HG02571 (cell line): ENCODE measurements around the gene SPNS2.
"Not testable (repeated sequence)": the region's sequence is repeated elsewhere in the genome, so short reads cannot be mapped to it uniquely, and the experiment has no call there.

Source experiments
- ATAC-seq: cut with Tn5 transposase; IDR thresholded peaks from one replicate; pipeline ENCODE4 v1.9.1; 2021; ENCODE audit warnings: mild to moderate bottlenecking, moderate library complexity; ENCODE audit not compliant: unreplicated experiment

Gene SPNS2

DNA sequence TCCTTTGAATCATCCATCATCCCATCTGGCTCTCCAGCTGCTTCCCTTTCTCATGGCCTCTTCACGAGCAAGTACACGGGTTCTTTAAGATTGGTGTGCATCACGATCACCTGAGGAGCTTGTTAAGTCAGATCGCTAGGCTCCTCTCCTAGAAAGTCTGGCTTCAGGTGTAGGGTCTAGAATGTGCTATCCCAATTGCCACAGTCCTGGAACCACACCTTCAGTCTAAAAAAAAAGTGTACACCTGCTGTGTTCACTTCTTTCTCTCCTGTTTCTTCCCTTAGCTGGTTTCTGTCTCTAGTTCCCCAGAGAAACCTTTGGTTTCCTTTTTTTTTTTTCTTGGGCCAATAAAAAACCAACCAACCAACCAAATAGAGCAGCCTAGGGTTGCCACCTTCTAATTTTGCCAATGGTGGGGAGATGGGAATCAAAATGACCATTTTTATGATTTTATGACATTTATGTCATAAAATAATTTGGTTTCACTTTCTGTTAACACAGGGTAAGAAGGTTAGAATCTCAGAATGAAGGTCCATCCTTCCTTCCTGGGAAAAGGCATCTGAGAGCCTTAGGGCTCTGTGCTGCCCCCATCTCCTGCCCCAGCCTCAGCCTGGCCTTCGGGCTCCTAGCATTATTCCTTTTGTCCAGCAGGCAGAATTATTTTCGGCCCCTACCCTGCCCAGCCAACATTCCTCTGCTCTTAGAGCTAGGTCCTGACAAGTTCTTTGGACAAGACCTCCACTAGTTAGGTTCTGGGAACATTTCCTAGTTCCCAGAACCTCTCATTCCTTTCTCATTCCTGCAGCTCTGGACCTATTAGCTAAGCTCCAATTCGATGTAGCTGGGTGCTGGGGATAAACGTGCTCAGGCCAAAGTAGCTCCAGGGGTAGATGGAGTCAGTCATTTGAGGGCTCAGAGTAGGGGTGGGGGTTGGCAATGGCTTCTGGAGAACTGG lies 63.6 kb downstream of the SPNS2 start:
- ATAC-seq: no peak

DNA sequence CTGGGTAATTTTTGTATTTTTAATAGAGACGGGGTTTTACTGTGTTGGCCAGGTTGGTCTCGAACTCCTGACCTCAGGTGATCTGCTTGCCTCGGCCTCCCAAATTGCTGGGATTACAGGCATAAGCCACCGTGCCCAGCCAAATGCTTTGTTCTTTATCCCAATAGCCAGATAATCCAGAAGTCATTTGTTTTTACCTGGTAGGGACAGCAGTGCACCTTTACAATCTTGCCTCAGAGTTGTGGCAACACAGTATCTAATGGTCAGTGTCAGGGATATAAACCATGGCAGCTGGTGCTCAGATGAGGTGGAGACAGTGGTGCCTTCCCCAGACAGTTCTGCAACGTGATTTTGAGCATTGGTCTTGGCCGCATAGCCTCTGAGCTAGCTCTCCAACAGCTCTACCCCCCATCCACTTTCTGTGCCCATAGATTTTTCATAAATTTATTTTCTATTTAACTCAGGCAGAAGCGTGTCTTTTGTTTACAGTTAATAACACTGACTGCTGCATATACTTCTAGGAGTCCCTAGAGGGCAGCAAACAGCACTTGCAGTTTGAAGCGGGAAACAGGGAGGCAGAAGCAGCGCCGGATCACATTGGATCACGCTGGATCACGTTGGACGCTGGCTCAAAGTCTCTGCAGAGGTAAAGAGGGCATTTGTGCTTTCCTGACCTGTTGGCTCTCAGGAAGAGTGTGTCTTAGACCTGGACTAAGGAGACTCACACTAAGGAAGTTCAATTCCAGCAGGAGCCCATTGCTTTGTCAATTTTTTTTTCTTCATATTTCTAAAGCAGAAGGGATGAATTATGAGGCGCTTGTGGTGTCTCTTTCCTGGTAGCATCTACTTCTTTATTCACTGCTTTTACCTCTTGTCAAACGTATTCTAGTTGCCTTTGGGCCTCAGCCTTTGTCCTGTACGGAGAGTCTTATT lies 66.8 kb downstream of the SPNS2 start:
- ATAC-seq: no peak

DNA sequence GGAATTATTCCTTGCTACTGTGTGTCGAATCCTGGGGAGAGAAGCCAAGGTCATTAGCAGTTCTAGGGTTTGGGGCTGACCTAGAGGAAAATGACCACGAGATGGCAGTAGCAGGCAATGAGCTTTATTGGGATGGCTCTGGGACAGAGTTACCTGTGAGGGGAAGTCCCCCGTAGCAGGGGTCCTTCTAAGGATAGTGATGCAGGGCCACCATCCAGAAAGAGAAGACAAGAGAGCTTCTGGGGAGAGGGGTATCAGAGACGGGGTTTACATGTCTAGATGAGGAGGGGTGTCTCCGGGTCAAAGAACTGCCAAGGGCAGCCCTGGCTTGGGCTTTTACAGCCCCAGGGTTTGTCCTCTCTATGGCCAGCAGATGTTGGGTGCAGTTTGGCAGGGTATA lies 68.1 kb downstream of the SPNS2 start:
- ATAC-seq: no peak

DNA sequence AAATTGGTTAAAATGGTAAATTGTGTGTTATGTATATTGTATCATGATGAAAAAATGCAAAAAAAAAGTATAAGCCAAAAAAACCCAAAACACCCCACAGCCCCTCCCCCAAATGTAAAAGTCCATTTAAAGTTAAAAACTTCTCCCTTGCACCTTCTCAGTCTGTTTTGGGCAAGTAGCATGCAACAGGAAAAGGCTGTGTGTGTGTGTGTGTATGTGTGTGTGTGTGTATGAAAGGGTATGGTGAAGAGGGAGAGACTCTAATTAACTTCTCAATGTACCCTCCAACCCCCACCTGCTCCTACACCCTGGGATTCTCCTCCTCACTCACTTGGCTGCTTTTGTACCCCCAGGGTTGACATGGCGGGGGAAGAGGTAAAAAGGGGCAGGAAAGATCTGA lies 70.9 kb downstream of the SPNS2 start:
- no peak for ATAC-seq

DNA sequence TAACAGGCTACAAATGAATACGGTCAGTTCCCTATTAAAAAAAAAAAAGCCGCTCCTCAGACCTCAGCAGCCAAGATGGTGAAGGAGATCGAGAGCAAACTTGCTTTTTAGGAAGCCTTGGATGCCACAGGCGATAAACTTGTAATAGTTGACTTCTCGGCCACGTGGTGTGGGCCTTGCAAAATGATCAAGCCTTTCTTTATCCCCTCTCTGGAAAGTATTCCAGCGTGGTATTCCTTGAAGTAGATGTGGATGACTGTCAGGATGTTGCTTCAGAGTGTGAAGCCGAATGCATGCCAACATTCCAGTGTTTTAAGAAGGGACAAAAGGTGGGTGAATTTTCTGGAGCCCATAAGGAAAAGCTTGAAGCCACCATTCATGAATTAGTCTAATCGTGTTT lies 73.5 kb downstream of the SPNS2 start:
- ATAC-seq: no peak

DNA sequence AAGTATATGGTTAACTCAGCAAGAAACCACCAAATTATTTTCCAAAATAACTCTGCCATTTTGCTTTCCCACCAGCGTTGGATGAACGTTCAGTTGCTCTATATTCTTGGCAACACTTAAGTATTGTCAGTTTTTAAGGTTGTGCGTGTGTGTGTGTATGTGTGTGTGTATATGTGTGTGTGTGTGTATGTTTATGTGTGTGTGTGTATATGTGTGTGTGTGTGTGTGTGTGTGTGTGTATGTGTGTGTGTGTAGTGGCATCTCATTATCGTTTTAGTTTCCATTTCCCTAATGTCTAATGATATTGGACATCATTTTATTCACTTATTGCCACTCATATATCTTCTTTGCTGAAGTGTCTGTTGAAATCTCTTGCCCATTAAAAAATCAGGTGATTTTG lies 74.4 kb downstream of the SPNS2 start:
- no peak for ATAC-seq

DNA sequence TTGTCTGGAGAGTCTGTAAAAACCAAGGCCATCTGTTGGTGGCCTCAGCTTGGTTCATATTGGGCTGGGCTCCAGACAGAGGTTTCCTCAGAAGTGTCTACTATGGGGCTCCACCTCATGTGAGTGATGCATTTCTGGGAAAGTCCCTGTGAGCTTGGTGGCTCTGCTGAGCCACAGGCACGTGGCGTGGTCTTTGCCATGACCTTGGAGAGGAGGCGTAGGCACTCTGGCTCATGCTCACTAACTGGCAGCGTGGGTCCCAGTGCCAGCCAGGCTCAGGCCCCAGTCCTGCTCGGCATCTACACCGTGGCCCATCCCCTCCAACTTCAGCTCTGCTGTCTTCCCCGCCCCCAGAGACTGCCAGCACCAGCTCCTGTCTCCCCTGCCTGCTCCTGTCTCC lies 75.0 kb downstream of the SPNS2 start:
- no peak for ATAC-seq

DNA sequence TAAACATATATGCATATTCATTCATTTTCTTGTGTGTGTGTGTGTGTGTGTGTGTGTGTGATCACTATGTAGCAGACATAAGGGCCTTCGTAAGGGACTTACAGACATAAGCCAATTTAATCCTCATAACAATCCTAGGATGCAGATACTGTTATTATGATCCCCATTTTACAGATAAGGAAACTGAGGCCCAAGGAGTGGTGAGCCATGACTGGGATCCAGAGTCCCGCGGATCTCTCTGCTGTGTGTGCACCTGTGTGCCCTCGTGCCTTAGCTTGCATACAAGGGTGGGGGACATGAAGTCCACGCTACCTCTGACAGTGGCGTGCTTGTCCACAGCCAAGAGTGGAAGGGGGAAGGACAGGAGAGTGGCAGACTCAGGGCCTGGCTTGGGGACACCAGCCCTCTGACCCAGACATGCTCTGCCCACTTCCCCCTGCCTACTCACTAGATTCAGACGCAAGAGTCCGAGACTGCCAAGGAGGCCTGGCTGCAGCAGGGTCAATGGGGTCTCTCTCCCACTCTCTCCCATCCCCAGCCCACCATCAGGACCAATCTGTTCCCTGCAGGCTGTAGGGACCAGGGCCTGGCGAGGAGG lies 75.9 kb downstream of the SPNS2 start:
- ATAC-seq: no peak

DNA sequence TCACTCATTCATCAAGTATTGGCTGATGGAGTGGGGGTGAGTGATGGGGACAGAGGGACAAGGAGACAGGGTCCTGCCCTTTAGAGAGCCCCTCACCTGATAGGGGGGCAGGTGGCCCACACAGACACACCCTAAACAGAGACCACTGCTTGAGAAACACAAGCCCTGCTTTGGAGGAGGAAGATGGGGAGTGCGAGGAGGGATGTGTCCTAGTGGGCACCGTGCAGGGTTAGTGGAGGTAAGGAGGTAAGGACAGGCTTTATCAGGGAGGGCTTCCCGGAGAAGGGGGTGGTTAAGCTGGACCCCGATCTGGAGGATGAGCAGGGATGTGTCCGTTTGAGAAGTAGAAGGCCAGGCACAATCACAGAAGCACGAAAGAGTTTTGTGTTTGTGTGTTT lies 77.5 kb downstream of the SPNS2 start:
- ATAC-seq: no peak

DNA sequence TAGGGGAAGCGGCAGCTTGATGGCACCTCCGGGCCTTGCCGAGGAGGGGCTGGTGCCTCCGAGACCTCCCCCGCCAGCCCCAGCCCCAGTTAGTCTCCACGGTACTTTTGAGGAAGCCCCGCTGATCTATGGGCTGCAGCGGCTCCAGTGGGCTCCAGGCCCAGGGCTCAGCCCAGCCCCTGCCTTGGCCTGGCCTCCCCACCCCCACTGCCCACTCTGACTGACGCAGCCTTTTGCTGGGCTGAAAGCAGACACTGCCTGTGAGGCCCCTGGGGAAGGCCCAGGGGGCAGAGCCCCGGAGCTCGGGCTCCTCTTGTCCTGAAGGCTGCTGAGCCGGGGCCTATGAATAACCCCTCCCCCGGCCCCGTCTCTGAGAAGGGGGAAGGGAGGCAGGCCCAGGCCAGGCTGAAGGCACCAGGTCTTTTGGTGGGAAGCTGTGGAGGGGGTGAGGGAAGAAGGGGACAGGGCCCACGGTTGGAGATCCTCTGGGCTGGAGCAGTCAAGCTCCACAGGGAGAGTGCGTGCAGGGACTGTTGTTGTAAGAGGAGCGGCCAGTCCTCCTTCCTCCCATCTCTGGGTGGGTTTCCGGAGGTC lies 78.1 kb downstream of the SPNS2 start:
- no peak for ATAC-seq

DNA sequence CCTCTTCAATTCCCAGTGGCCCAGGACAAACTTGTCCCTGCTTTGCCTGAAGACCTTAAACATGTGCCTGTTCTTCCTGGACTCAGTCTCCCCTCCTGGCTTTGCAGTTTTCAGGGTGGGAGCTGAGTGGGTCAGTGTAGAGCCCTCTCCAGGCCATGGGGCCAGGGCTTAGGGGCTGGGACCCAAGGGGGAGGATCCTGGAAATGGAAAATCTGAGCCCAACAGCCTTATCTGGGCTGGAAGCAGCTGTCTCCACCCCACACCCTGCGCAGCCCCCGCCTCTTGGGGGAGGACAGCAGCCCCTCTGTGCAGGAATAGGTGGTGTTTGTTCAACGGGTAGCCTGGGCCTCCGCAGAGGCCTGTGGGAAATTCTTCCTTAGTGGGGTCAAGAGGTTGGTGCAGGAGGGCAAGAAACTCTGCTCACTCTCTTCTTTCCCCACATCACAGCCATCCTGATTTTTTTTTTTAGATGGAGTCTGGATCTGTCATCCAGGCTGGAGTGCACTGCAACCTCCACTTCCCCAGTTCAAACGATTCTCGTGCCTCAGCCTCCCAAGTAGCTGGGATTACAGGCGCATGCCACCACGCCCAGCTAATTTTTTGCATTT lies 78.8 kb downstream of the SPNS2 start:
- ATAC-seq: no peak

DNA sequence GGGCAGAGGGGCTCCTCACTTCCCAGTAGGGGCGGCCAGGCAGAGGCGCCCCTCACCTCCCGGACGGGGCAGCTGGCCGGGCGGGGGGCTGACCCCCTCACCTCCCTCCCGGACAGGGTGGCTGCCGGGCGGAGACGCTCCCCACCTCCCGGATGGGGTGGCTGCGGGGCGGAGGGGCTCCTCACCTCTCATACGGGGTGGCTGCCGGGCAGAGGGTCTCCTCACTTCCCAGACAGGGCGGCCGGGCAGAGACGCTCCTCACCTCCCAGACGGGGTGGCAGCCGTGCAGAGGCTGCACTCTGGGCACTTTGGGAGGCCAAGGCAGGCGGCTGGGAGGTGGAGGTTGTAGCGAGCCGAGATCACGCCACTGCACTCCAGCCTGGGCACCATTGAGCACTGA lies 79.7 kb downstream of the SPNS2 start:
- ATAC-seq: not testable (repeated sequence)

DNA sequence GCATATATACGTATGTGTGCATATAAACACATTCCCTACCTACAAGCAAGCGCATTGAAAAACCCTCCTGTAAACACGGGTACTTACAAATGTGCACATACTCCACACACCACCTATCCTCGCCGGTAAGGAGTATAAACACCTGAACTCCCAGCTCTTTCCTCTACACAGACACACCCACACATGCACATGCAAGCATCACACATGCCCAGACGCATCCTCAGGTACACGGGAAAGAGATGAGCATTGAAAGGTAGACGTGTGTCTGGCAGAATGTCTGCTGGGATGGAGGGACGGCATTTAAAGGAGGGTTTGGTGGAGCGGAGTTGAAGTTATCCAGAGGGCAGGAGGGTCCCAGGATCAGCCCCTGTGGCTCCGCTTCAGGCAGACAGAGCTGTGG lies 81.0 kb downstream of the SPNS2 start:
- no peak for ATAC-seq

DNA sequence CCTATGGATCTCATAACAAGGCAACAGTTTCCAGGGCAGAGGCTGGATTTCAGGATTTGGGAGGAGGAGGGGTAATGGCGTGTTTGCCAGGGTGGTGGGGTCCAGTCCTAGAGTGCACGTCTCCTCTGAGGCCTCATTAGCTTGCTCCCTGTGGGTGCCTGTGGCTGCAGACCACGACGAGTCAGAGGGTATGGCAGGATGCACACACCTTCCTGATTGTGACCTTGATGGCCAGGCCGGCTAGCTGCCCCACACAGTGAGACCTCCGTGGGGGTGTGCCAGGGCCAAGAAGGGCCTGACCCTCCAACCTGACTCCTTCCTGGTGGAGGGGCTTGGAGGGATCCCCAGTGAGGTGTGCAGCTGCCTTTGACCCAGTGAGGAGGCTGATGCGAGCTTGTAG lies 81.6 kb downstream of the SPNS2 start:
- ATAC-seq: no peak

DNA sequence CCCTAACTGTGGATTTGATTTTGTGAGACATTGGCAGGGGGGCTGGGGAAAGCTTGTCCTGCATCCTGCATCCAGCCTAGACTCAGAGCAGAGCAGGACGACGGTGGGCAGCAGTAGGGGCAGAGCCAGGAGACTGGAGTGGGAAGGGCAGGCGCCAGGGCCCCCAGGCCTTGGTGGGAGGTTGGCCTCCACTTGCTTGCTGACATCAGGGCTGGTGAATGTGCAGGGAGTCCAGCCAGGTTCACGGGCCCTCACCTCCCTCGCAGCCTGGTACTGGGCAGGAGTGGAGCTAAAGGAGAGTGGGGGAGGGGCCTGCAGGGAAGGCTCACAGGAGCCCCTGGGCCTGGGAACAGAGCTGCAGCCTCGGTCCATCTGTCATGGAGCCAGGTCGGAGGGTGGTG lies 83.4 kb downstream of the SPNS2 start:
- no peak for ATAC-seq

DNA sequence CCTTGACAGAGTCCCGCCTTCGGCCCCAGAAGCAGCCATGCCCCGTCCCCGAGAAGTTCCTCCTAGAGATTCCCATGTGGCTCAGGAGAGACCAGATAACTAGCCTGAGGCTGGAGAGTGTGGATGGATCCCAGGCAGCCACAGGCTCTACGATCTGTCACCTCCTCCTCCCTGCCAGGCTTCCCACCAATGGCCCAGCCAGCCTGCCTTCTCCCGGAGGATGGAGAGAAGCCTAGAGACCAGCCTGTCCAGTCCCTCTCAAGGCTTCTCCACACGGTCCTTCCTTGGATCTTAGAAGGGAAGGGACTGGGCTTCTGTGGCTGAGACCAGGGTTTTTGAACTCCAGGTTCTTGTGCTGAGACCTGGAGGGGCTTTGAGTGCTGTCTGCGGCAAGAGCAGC lies 84.0 kb downstream of the SPNS2 start:
- ATAC-seq: no peak

DNA sequence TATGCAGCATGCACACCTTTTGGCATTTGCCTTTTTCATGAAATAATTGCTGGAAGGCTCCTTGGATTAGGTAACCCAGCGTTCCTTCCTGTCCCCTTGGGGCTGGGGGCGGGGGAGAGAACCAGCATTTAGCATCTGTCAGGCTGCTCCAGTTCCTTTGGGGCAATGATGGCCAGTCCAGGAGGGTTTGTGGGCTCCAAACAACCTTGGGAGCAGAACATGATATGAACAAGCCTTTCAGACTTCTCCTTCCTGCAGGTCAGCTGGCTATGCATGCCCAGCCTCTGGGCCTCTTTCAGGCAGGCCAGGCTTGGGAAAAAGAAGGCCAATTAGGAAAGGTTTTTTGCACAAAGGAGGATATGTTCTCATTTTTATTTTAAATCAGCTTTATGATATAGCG lies 84.5 kb downstream of the SPNS2 start:
- ATAC-seq: no peak

DNA sequence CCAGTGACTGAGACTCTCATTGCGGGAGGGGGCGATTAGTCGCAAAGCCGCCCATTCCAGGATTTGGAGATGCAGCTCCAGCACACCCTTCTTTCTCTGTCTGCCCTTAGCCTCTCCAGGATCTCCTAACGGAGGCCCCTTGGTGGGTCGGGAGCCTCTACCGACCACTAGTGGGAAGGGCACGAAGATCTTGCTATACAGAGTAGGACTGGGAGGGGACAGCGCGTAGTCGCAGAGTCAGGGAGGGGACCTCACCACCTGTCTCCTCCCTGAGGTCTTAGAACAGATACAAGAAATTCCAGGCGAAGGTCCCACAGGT lies 85.1 kb downstream of the SPNS2 start:
- no peak for ATAC-seq

DNA sequence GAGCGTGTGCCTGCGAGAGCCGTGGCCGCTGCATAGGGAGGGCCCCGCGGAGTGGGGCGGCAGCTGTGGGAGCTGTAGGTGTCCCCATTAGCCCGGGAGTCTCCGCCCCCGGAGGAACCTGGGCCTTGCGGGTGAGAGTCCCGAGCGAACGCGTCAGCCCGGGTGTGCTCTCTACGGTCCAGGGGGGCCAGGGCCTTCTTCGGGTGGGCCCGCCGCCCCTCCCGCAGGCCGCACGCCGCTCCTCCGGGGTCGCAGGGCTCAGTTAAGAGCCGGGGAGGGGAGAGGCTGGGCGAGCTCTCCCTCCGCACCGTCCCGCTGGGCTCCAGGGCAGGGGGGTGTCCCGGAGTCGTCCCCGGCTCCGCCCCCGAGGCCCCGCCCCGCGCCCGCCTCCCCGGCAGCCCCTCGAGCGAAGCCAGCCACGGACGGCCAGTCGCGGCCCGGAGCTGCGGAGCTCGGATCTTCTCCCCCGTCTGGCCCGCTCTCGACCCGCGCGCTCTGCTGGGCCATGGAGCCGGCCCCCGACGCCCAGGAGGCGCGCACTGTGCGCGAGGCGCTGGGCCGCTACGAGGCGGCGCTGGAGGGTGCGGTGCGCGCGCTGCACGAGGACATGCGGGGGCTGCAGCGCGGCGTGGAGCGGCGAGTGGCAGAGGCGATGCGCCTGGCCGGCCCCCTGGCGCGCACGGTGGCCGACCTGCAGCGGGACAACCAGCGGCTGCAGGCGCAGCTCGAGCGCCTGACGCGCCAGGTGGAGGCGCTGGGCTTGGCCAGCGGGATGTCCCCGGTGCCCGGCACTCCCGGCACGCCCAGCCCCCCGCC lies 85.6 kb downstream of the SPNS2 start, which contains the start of gene SMTNL2:
TSS of gene SMTNL2 (plus strand) at position 429 of the 816 bp plus-strand sequence. CDS start at position 506, 77 bp downstream.
- no peak for ATAC-seq
